HG02678 (cell line): Measurements from ENCODE around the gene CBLN3.
A peak's percentile ranks its signal among the peaks of the same experiment; 100 is the strongest.

Experiments used
- ATAC-seq: cut with Tn5 transposase; IDR thresholded peaks from one replicate; pipeline ENCODE4 v1.9.1; 2021; ENCODE audit warnings: mild to moderate bottlenecking, moderate library complexity; ENCODE audit not compliant: unreplicated experiment

The CBLN3 gene

GRCh38 chr14:24426912-24427536 is 2.4 kb downstream of the CBLN3 start:
- no peak for ATAC-seq

DNA sequence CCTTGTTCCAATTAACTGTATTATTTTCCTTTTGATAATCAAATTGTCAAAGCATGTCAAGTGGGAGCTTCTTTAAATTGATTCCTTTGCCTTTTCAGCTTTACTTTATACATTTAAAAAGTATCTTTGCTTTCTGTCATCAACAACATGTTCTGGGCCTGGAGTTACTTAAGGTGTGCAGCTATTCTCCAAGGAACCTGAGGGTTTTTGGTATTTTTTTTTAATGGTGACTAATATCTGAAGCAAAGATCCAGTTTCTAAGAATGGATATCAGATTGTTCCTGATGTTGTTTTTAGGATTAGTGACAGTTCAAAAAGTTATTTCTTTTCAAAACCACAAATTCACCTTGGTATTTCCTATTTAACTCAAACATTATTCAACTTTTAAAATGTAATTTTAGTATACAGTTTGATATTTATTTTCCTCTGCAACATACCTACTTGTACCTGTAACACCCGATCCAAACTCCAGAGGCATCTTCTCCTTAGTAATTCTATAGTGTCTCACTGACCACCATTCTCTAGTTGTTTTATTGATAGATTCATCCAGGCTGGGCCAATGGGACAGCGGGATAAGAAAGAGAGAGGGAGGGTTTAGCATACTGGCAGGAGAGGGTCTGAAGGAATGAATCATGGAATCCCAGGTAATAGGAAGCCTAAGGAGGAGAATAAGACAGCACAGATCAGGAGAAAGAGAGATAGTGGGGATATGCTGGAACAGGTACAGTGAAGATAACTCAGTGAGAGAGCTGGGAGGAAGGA is 3.1 kb downstream of the CBLN3 start:
- no peak for ATAC-seq

- no peak for ATAC-seq
Measured at GRCh38 chr14:24425704-24426103, 3.8 kb downstream of the CBLN3 start.

GRCh38 chr14:24422694-24423601 is 6.5 kb downstream of the CBLN3 start:
- no peak for ATAC-seq

DNA sequence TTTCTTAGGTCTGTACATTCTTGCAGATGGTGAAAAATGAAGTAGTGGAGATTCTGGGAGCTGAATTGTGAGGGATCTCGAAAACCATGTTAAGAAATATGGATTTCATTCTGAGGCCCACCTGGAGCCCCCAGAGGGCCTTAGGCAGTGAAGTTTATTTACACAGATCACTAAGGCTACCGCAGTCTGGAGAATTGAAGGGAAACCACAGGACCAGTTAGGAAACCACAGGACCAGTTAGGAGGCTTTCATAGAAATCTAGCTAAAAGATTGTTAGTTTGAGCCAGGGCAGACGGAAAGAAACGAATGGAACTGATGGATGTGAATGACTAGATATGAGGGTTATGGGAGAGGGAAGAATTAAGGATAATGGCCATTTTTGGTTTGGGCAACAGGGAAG is 7.2 kb downstream of the CBLN3 start:
- ATAC-seq = peak; percentile 45

DNA sequence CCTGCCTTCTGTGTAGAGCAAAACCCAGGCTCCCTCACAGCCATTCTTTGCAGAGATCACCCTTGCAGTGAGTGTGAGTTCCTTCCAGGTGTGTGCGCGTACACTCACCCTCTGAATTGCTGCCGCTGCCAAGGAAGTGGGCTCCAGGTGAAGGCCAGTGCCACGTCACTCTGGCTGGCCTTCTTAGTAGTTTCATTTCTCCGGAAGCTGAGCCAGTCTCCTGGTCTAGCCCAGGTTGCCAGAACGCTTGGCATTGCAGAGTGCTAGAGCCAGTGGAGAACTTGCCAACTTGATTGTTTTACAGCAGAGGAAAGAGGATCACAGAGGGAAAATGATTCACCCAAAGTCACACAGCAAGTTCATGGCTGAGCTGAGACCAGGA is 11.0 kb downstream of the CBLN3 start:
- ATAC-seq = no peak

- no peak for ATAC-seq
Measured at GRCh38 chr14:24417832-24418491, 11.5 kb downstream of the CBLN3 start.

GRCh38 chr14:24416932-24417619 is 12.4 kb downstream of the CBLN3 start:
- ATAC-seq = no peak

DNA sequence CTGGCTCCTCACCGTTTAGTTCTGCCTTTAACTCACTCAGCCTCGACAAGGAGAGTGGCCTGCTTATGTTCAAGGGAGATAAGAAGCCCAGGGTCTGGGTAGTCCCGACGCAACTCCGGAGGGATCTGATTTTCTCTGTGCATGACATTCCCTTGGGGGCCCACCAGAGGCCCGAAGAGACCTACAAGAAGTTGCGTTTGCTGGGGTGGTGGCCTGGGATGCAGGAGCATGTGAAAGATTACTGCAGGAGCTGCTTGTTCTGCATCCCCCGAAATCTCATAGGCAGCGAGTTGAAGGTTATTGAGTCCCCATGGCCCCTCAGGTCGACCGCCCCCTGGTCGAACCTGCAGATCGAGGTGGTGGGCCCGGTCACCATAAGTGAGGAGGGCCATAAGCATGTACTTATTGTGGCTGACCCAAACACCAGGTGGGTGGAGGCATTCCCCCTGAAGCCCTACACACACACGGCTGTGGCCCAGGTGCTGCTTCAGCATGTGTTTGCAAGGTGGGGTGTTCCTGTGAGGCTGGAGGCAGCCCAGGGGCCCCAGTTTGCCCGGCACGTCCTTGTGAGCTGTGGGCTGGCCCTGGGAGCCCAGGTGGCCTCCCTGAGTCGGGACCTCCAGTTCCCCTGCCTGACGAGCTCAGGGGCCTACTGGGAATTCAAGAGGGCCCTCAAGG is 13.1 kb downstream of the CBLN3 start:
- ATAC-seq = no peak

DNA sequence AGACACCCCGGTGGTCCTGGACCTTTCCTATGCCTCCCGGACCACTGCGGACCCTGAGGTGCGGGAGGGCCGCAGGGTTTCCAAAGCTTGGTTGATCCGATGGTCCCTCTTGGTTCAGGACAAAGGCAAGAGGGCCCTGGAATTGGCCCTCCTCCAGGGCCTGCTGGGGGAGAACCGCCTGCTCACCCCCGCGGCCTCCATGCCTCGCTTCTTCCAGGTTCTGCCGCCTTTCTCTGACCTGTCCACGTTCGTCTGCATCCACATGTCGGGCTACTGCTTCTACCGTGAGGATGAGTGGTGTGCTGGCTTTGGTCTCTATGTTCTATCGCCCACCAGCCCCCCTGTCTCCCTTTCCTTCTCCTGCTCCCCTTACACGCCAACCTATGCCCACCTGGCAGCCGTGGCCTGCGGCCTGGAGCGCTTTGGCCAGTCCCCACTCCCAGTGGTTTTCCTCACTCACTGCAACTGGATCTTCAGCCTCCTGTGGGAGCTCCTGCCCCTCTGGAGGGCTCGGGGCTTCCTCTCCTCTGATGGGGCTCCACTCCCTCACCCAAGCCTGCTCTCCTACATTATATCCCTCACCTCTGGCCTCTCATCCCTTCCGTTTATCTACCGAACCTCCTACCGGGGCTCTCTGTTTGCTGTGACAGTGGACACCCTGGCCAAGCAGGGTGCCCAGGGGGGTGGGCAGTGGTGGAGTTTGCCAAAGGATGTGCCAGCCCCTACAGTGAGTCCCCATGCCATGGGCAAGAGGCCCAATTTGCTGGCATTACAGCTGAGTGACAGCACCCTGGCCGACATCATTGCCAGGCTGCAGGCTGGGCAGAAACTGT is 13.8 kb downstream of the CBLN3 start:
- no peak for ATAC-seq

- no peak for ATAC-seq
Measured at GRCh38 chr14:24414732-24415420, 14.6 kb downstream of the CBLN3 start.

- ATAC-seq = no peak
Measured at GRCh38 chr14:24414077-24414476, 15.4 kb downstream of the CBLN3 start.

GRCh38 chr14:24411443-24412389 is 17.8 kb downstream of the CBLN3 start:
- no peak for ATAC-seq

GRCh38 chr14:24409956-24410355 is 19.5 kb downstream of the CBLN3 start:
- ATAC-seq = no peak

- no peak for ATAC-seq
Measured at GRCh38 chr14:24409192-24409591, 20.3 kb downstream of the CBLN3 start.

- no peak for ATAC-seq
Measured at GRCh38 chr14:24408764-24409163, 20.7 kb downstream of the CBLN3 start.

GRCh38 chr14:24407608-24408325 is 21.7 kb downstream of the CBLN3 start:
- no peak for ATAC-seq
